T-helper 1 cell treated with Interleukin-12 subunit alpha and Interleukin-12 subunit beta and Interleukin-4 antibody, amounts not matched to agents 30 μg/mL and 1 μg/mL, for 36 hours (primary cell): ENCODE results near the gene AOPEP.

Experiments used
- H3K27ac Mint-ChIP-seq: one replicate; pipeline ENCODE4 v1.8.0; 2021; ENCODE audit warnings: mild to moderate bottlenecking, mixed read lengths
- H3K27me3 Mint-ChIP-seq: one replicate; pipeline ENCODE4 v1.8.0; 2021; ENCODE audit warnings: low read depth, mixed read lengths
- H3K36me3 Mint-ChIP-seq: one replicate; pipeline ENCODE4 v1.8.0; 2021; ENCODE audit warnings: low read depth, mixed read lengths
- H3K4me1 Mint-ChIP-seq: one replicate; pipeline ENCODE4 v1.8.0; 2021; ENCODE audit warnings: low read depth, mixed read lengths
- H3K4me3 Mint-ChIP-seq: one replicate; pipeline ENCODE4 v1.8.0; 2021; ENCODE audit warnings: mild to moderate bottlenecking, moderate library complexity, mixed read lengths
- H3K9me3 Mint-ChIP-seq: one replicate; pipeline ENCODE4 v1.8.0; 2021; ENCODE audit warnings: mixed read lengths

AOPEP gene

GRCh38 chr9:95133325-95133705 lies 406.8 kb downstream of the AOPEP start:
- Mint-ChIP-seq H3K4me1 (no peaks in the 10 kb centered on the region), H3K27ac (no peak overlapping the region), H3K9me3 (no peaks in the 10 kb centered on the region), H3K36me3 (peaks cover 4% of the 10 kb centered on the region), H3K27me3 (no peaks in the 10 kb centered on the region), H3K4me3 (no peak overlapping the region)

- no peaks in the 10 kb centered on the region for H3K27me3 Mint-ChIP-seq
- H3K27ac Mint-ChIP-seq, result no peak overlapping the region
- H3K9me3 Mint-ChIP-seq, result no peaks in the 10 kb centered on the region
- H3K4me1 Mint-ChIP-seq, result no peaks in the 10 kb centered on the region
- H3K36me3 Mint-ChIP-seq, result peaks cover 4% of the 10 kb centered on the region
- no peak overlapping the region for H3K4me3 Mint-ChIP-seq
Observed at GRCh38 chr9:95134457-95134881, 408.0 kb downstream of the AOPEP start.

- Mint-ChIP-seq H3K4me1 (no peaks in the 10 kb centered on the region), H3K4me3 (no peak overlapping the region), H3K27ac (no peak overlapping the region), H3K9me3 (no peaks in the 10 kb centered on the region), H3K36me3 (peaks cover 4% of the 10 kb centered on the region), H3K27me3 (no peaks in the 10 kb centered on the region)
Observed at GRCh38 chr9:95135756-95136155, 409.3 kb downstream of the AOPEP start.
